HG03520 (cell line): Measurements from ENCODE around the gene TGM1.

Experiments
- ATAC-seq: cut with Tn5 transposase; IDR thresholded peaks from one replicate; pipeline ENCODE4 v1.9.1; 2021; ENCODE audit warnings: mild to moderate bottlenecking, moderate library complexity; ENCODE audit not compliant: unreplicated experiment

Gene TGM1

DNA sequence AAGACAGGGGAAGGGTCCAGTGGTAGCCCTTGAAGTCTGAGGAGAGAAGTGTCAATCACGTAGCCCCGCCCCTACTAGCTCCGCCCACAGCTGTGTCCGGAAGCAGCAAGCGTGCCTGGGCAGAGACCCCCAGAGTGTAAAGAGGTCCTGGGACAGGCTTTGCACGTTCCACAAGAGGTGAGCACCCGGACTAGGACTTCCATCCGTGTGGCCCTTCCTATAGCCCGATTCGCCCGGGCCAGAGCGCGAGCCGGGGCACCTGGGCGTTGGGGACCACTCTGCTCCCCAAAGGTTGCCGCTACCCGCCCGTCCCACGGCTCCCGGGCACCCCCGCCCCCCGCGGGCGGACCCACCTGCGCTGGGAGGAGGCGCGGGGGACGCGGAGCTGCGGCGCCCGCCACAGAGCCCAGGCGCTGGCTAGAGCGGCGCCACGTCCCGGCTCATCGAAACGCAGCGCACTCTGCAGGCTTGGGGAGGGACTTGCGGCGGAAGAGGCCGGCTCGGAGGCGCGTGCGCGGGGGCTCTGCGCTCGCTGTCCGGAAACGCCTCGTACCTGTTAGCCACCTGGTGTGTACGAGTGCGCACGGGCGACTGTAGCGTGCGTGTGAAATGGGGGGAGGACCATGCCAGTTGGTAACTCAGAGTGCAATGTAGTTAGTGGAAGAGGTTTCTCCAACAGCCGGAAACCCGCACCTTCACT, 8.3 kb upstream of the TGM1 start, which contains the start of gene RABGGTA:
TSS of gene RABGGTA (minus strand) at position 464 of the 700 bp plus-strand sequence. CDS start 482 bp downstream, outside the sequence.
- peak; percentile 86 for ATAC-seq

DNA sequence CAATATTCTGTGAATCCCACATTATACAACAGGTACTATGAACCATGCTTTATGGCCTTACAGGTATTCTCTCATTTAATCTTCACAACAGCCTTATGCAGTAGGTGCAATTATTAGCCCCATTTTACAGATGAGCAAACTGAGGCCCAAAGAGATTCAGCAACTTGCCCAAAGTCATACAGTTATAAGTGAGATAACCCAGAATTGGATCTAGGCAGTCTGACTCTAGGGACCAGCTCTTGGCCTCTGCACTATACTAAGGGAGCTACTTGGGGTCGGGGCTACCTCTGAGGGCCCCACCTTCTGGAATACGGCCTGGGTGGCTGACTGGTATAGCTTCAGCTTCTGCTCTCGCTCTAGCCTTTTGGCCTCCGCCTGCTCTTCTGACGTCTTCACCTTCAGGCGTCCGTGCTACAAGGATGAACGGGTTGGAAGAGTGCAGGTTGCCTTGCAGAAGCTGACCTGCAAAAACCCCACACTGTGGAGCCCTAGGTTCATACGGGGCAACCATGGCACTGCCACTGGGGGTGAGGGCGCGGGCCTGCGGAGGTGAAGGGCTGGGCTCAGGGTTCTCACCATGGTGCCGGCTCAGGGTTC, 7.7 kb upstream of the TGM1 start:
- no peak for ATAC-seq

DNA sequence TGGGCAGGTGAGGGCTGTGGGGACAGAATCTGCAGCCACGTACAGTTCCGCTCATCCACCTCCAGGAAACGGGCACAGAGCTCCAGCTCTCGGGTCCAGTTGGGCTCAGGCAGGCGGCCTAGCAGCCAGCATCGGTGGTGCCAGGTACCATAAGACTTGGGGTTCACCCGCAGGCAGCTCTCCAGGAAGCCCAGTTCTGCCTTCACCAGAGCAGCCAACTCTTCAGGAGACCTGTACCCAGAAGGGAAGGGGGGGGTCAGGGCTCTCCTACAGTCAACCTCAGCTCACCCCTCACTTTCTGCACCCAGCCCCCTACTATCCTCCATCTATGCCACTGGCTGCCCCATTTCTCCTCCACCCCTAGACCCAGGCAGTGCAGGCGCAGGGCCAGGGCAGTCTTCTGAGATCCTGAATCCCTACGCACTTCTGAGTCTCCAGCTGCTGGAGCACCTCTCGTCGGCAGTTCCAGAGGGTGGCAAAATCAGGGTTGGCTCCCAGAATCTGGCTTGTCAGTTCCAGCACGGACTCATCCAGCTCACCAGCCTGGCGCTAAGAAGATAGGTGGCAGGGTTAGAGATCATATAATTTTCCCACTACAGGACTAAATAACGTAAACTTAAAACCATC, 7.0 kb upstream of the TGM1 start:
- ATAC-seq, result no peak

GRCh38 chr14:24269368-24269767, 6.4 kb upstream of the TGM1 start:
- no peak for ATAC-seq

DNA sequence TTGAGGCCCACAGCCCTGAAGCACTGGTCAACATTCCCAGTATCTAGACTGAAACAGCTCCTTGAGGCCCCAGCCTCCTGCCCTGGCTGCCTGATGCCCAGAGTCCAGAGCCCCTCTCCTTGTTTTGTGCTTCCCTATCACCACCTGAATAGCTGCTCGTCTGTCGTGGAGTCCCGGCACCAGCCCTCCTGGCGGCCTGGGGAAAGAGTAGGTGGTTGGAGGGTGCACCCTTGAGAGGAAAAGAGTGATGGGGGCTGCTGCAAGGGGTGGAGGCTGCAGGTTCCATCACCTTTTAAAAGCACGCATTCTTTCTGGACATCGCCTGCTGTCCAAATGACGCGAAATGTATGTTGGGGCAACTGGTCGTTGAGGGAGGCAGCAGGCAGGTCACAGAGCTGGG, 5.2 kb upstream of the TGM1 start:
- ATAC-seq, result no peak

DNA sequence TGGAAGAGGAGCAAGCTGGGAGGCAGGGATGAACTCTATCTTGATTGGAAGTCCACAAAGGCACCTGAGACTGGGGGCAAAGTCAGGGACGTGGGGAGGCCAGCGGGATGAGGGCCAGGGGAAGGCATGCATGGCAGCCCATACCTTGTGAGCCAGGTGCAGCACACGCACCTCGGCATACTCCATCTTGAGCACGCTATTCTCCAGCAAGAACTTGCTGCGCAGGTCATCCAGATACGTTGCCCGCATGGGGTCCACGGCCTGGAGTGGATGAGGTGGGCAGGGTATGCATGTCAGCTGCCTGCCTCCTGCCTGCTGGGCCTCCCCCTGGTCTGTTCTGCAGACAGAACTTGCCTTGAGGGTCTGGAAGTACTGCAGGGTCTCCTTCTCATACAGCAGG, 4.5 kb upstream of the TGM1 start:
- ATAC-seq, result no peak

DNA sequence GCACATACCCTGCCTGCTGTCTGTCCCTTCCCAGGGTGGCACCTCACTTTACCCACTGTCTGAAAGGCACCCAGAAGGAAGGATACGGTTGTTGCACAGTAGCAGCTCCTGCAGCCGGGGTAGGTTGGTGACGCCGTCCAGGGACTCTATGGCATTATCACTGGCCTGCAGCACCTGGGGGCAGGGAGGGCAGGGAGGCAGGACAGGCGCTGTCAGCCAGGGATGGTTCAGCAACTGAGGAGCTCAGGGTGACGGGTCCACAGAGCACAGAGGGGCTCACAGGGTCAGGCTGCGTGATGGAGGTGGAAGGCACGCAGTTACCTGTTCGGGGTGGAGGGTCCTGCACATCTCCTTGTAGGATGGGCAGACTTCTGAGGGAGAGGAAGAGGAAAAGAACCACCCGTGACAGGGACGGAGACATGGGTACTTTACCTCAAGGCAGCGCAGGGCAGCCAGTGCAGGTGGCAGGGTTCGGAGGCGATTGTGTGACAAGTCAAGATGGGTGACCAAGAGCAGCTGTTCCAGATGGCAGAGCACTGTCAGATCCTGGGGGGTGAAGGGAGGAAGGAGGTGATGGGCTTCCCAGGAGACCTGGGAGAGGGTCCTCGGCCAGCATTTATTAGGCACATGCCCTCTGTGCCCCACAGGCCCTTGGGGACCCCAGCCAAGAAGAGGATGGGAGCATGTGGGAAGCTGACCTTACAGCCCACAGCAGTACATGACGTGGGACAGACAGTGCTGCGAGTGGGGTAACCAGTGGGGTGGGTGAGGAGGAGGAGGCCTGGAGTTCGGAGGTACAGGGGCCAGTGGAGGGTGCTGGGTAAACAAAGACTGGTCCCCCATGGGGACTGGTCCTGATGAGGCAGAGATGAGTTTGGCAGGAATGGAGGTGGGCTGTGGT, 3.6 kb upstream of the TGM1 start:
- no peak for ATAC-seq

DNA sequence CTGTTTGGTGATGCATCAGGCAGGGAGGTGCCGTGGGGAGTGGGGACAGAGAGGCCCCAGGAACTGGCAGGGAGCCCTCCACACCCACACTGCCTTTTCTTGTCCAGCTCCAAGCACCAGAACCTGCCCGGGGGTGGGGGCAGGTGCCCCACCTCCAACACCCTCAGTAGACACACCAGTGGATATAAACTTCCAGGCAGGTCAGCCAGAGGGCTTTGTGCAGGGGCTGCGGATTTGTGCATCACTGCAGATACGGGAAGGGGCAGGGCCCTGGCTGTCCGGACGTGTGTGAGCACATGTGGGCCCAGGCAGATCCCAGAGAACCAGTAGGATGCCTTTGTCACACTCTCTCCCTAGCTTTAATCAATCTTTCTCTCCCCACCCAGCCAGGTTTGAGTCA, 1.3 kb upstream of the TGM1 start:
- no peak for ATAC-seq

- no peak for ATAC-seq
These were observed 871 bp upstream of the TGM1 start for GRCh38 chr14:24263848-24264247.

GRCh38 chr14:24261969-24262327, 1.0 kb downstream of the TGM1 start:
- ATAC-seq, result no peak

DNA sequence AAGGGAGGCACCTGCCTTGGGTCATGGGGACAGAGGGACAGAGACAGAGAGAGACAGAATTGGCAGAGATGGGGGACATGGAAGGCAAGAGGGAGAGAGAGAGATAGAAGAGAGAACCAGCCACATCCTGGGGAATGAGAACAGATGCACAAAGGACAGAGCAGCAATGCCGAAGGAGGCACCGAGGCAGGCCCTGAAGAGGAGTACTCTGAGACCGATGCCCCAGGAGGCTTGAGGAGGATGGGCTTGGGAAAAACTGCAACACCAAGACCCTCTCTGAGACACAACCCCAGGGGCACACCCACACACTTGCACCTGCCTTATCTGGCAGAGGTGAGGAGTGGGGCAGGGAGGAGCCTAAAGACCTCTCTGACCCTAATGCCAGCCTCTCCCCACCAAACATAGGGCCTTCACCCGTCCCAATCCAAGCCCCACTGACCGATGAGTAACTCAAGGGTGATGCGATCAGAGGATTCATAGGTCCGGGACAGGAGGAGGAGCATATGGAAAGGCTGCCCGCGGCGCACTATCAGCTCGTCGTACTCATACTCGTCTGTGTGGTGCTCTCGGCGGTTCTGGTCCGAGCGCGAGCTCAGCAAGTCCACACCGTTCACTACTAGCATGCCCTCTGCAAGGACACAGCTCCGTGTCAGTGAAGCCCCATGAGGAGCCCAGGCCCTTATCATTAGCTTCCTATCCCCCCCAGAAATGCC, 1.6 kb downstream of the TGM1 start:
- ATAC-seq, result no peak

DNA sequence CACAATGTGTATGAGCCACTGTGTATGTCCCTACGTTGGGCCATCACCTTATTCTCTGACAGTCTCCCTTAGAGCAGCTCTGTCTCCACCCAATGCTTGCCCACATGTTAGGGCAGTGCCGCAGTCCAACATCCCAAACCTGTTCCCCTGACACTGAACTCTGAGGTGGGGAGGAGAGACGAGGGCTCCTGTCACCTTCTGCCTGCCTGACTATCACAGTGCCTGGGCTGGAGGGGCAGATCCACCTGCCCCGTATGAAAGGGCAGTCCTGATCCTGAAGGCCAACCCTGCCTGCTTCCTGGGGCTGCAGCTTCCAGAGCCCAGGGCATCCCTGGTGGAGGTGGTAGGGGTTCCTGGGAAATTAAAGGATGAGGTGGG, 2.2 kb downstream of the TGM1 start:
- no peak for ATAC-seq

- no peak for ATAC-seq
These were observed 2.8 kb downstream of the TGM1 start for GRCh38 chr14:24260026-24260779.

GRCh38 chr14:24259282-24260025, 3.5 kb downstream of the TGM1 start:
- no peak for ATAC-seq

- no peak for ATAC-seq
These were observed 4.3 kb downstream of the TGM1 start for GRCh38 chr14:24258548-24259265.

- no peak for ATAC-seq
These were observed 4.9 kb downstream of the TGM1 start for GRCh38 chr14:24258119-24258518.

GRCh38 chr14:24256960-24257359, 6.0 kb downstream of the TGM1 start:
- ATAC-seq, result no peak

DNA sequence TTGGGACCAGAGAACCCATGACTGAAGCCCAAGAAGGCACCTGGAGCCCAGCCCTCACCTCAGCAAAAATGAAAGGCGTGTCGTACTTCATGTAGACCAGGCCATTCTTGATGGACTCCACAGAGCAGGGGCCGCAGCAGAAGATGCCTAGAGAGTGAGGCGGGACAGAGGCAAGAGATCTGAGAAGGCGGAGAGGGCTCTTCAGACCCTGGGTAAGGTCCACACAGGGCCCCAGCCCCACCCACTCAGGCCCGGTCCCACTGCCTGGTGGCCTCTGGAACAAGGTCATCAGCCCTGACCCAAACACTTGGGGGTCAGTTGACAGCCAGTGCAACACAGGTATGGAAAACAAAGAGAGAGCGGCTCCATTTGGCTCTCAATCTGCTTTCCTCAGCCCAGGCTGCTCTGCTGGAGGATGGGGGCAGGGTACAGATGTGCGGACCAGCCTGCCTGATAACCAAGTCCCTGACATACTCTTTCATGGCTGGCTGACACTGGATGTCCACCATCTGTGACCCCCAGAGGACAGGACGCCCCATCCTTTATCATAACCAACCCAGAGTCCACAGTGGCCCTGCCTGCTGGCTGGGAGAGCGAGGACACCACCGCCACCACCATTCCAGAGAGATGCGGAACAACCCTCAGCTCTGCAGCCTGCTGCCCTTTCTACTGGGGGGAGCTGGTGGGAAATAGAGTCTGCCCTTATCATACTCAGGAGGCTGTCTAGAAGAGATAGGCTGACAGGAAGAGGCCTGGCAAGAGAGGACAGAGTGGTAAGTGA, 6.9 kb downstream of the TGM1 start:
- no peak for ATAC-seq
